HPDE6-E6E7 (cell line): ENCODE results near the gene MAGEA8.
"Not testable (repeated sequence)": the region's sequence is repeated elsewhere in the genome, so short reads cannot be mapped to it uniquely, and the experiment has no call there.

Source experiments
- DNase-seq: peaks from one replicate; pipeline ENCODE4 v3.0.0; 2011; ENCODE audit warnings: missing footprints; ENCODE audit errors: extremely low spot score

The MAGEA8 gene

DNA sequence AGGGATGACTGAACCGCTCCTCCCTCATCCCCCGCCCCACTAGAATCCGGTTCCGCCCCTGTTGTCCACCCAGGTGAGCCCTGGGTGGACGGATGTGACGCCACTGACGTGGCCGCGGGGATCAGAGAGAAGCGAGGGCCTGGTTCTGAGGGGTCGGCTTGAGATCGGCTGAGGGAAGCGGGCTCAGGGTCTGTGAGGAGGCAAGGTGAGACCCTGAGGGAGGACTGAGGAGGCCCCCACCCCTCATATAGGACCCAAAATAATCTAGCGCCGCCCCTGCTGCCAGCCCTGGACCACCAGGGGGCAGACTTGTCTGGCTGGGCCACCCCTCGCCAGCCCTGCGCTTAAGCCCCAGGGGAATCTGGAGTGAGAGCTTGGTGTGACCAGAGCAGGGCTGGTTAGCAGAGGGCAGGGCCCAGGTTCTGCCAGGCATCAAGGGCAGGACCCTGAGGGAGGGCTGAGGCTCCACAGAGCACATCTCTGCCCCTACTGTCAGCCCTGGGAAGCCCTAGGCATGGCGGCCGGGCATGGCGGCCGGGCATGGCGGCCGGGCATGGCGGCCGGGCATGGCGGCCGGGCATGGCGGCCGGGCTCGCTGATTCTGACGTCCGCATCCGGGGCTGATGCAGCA lies at the start of gene MAGEA8:
MAGEA8 (plus strand) TSS at position 103 of the 631 bp plus-strand sequence. CDS start 3,090 bp downstream, outside the sequence.
- DNase-seq, result no peak

GRCh38 chrX:149831473-149831872 lies 49.5 kb upstream of the MAGEA8 start:
- no peak for DNase-seq

GRCh38 chrX:149836728-149837127 lies 44.3 kb upstream of the MAGEA8 start:
- not testable (repeated sequence) for DNase-seq

GRCh38 chrX:149837167-149837566 lies 43.8 kb upstream of the MAGEA8 start:
- DNase-seq, result no peak

DNA sequence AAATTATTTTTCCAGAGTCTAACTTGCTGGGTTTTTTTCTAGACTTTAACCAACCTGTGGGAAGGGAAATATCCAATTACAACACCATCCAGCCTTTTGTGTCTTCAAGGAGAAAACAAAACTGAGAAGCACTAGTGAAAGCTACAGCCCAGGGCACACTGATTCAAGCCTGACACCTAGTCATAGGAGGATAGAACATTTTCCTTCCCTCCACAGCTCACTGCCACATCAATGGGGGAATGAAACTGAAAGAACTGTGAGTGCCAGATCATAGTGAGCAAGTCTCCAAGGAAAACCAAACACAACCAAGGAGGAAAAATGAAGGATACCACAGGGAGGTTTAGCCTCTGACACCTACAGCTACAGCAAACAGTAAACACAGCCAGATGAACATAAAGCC lies 43.3 kb upstream of the MAGEA8 start:
- DNase-seq, result no peak

- no peak for DNase-seq
Measured at GRCh38 chrX:149841929-149842328, 39.1 kb upstream of the MAGEA8 start.

GRCh38 chrX:149845385-149845784 lies 35.6 kb upstream of the MAGEA8 start:
- no peak for DNase-seq

- DNase-seq, result no peak
Measured at GRCh38 chrX:149846789-149847188, 34.2 kb upstream of the MAGEA8 start.

DNA sequence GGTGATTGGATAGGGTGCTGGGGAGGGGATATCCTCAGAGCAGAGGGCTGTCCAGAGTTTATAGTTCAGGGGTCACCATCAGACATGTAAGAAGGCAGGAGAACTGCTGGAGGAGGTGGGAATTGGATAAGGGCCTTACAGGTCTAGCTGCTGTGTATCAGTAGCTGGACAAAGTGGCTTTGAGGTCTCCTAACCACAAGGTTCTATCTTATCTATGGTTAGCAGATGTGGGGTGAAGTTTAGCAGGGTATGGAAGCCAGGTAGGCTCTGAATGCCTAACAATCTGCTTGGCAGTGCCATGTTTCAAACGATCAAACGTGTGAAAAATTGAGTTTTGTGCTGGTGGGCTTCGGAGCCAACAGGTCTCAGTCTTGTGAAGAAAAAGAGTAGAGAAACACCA lies 32.1 kb upstream of the MAGEA8 start:
- no peak for DNase-seq

GRCh38 chrX:149849787-149850186 lies 31.2 kb upstream of the MAGEA8 start:
- DNase-seq, result no peak

DNA sequence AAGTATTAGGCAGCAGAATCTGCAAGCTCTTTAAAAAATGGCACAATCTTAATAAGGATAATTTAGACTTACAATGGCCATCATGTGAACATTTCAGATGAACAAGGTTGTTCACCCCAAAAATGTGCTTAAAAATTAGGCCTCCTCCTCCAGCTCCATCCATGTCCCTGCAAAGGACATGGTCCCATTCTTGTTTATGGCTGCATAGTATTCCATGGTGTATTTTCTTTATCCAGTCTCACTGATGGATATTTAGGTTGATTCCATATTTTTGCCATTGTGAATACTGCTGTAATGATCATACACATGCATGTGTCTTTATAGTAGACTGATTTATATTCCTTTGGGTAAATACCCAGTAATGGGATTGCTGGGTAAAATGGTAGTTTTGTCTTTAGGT lies 29.1 kb upstream of the MAGEA8 start:
- DNase-seq, result no peak

DNA sequence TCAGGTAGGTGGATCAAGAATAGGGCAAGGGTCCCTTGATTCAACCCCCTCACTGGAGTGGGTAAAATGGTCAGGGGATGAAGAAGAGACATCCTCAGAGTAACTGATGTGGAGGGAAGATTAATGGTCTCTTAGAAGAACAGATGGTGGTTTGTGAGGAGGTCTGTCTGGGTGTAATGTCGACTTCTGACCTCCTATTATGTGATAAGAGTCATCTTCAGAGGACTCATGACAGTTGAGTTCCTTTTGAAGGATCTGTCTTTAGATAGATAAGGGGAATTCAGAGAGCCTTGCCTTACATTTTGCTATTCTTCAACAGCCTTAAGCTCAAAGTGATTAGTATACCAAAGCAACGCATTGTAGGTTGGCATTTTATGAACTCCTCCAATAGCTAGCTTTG lies 27.1 kb upstream of the MAGEA8 start:
- no peak for DNase-seq

DNA sequence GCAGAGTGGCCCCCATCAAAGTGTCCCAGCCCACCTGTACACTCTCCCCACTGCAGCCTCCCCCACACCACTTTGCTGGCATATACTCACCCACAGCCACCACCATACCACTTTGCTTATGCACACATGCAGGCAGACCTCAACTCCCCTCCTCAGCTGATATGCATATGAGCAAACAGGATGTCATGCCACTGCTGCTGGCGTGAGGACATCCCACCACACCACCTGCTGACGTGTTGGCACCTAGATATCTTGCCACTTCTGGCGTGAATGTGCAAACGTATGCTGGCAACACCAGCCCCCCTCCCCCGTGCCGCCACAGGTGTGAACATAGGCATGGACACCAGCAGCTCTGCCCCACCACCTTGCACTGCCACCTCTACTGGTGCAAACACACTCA lies 22.4 kb upstream of the MAGEA8 start:
- DNase-seq, result no peak

- DNase-seq, result no peak
Measured at GRCh38 chrX:149860445-149860844, 20.5 kb upstream of the MAGEA8 start.

DNA sequence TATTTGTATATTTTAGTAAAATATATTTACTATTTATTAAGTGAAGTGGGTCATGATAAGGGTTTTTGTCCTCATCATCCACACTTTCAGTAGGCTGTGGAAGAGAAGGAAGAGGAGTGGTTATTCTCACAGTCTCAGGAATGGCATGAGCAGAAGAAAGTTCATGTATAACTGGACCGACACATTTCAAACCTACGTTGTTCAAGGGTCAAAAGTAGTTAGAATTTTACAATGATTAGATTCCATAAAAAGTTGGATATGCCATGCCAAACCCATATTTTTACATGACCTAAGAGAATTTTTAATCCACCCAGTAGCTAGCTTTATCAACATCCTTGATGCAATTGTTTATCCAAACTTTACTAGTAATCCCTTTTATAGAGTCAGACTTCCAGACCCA lies 15.6 kb upstream of the MAGEA8 start:
- DNase-seq, result no peak

GRCh38 chrX:149867488-149867887 lies 13.5 kb upstream of the MAGEA8 start:
- DNase-seq, result no peak

DNA sequence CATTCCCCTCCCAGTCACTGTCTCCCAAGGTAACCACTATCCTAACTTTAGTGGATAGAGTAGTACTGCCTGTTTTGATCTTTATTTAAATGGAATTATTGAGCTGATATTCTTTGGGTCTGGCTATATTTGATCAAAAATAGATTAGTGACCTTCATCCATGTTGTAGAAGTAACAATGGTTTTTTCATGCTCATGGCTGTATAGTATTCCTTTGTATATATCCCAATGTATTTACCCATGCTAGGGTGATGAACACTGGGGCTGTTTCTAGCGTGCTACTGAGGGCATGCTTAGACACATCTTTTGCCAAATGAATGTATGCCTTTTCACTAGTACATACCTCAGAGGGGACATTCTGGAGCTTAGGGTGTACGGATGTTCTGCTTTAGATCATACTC lies 10.1 kb upstream of the MAGEA8 start:
- DNase-seq, result no peak

GRCh38 chrX:149871433-149871832 lies 9.6 kb upstream of the MAGEA8 start:
- no peak for DNase-seq

DNA sequence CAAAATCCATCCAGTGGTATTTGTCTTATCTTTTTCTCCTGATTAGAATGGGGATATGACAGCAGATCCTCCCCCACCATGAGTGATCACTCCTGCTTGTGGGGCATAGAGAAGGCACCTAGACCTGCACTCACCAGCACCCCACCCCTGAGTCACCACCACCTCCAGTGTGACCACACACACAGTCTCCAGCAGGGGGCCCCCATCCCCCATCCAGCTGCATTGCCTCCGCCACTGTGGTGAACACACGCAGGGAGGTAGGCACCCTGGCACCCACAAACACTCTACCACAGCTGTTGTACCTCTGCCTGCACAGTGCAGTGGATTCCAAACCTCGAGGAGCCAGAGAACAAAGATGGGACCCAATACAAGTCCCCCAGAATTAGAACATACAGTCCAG lies 9.0 kb upstream of the MAGEA8 start:
- DNase-seq, result peak; percentile 37

DNA sequence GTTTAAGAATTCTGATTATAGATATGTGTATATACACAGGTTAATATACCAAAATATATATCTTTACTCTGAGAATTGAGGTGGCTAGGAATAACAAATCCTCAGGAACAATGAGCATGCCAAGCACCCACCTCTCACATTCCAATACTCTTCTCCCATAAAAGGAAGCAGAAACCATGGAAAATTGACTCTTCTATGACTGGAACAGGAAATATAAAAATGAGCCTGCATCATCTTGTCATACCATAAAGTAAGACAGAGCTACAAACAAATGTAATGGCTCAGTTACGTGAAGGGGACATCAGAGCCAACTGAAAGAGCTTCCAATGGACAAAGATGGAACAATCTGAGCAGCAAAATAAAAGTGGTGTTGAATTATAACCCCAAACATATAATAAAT lies 3.8 kb upstream of the MAGEA8 start:
- DNase-seq, result no peak

- DNase-seq, result no peak
Measured at GRCh38 chrX:149877636-149878035, 3.3 kb upstream of the MAGEA8 start.

- DNase-seq, result not testable (repeated sequence)
Measured at GRCh38 chrX:149890828-149891227, 9.8 kb downstream of the MAGEA8 start.

DNA sequence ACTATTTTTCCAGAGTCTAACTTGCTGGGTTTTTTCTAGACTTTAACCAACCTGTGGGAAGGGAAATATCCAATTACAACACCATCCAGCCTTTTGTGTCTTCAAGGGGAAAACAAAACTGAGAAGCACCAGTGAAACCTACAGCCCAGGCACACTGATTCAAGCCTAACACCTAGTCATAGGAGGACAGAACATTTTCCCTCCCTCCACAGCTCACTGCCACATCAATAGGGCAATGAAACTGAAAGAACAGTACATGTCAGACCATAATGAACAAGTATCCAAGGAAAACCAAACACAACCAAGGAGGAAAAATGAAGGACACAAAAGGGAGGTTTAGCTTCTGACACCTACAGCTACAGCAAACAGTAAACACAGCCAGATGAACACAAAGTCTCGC lies 17.6 kb downstream of the MAGEA8 start:
- no peak for DNase-seq
